ENCODE measurements around the gene AFF1.

The AFF1 gene

GRCh38 chr4:86921608-86922252 lies 13.1 kb upstream of the AFF1 start:
- no peak for DNase-seq (ENCODE audit: low spot score)

- DNase-seq (ENCODE audit: low spot score) = no peak
Observed at GRCh38 chr4:86924811-86925210, 10.0 kb upstream of the AFF1 start.

- no peak for DNase-seq (ENCODE audit: low spot score)
Observed at GRCh38 chr4:86926435-86927086, 8.2 kb upstream of the AFF1 start.

- DNase-seq (ENCODE audit: low spot score) = no peak
Observed at GRCh38 chr4:86927843-86928395, 6.9 kb upstream of the AFF1 start.

- DNase-seq (ENCODE audit: low spot score) = peak; percentile 46
Observed at GRCh38 chr4:86928400-86929255, 6.2 kb upstream of the AFF1 start.

GRCh38 chr4:86934147-86934770 lies 552 bp upstream of the AFF1 start:
- no peak for DNase-seq (ENCODE audit: low spot score)

- no peak for DNase-seq (ENCODE audit: low spot score)
Observed at GRCh38 chr4:86935566-86935852, 698 bp downstream of the AFF1 start.

GRCh38 chr4:86935853-86936733 lies 1.3 kb downstream of the AFF1 start:
- DNase-seq (ENCODE audit: low spot score) = peak; percentile 95

- peak; percentile 70 for DNase-seq (ENCODE audit: low spot score)
Observed at GRCh38 chr4:86938771-86939520, 4.1 kb downstream of the AFF1 start.

- DNase-seq (ENCODE audit: low spot score) = peak; percentile 93
Observed at GRCh38 chr4:86939729-86940575, 5.1 kb downstream of the AFF1 start.

- no peak for DNase-seq (ENCODE audit: low spot score)
Observed at GRCh38 chr4:86940920-86941460, 6.2 kb downstream of the AFF1 start.

- no peak for DNase-seq (ENCODE audit: low spot score)
Observed at GRCh38 chr4:86942185-86942666, 7.4 kb downstream of the AFF1 start.

- DNase-seq (ENCODE audit: low spot score) = no peak
Observed at GRCh38 chr4:86944964-86945781, 10.4 kb downstream of the AFF1 start.

- DNase-seq (ENCODE audit: low spot score) = no peak
Observed at GRCh38 chr4:86946868-86947500, 12.2 kb downstream of the AFF1 start.

GRCh38 chr4:86947501-86948120 lies 12.8 kb downstream of the AFF1 start:
- DNase-seq (ENCODE audit: low spot score) = no peak

- DNase-seq (ENCODE audit: low spot score) = no peak
Observed at GRCh38 chr4:86948276-86948675, 13.5 kb downstream of the AFF1 start.

GRCh38 chr4:86950831-86951525 lies 16.2 kb downstream of the AFF1 start:
- peak; percentile 57 for DNase-seq (ENCODE audit: low spot score)

All from NAMALWA (cell line).